ENCODE data around the gene METRN.
"Not testable (repeated sequence)": the region's sequence is repeated elsewhere in the genome, so short reads cannot be mapped to it uniquely, and the experiment has no call there.

METRN gene

DNA sequence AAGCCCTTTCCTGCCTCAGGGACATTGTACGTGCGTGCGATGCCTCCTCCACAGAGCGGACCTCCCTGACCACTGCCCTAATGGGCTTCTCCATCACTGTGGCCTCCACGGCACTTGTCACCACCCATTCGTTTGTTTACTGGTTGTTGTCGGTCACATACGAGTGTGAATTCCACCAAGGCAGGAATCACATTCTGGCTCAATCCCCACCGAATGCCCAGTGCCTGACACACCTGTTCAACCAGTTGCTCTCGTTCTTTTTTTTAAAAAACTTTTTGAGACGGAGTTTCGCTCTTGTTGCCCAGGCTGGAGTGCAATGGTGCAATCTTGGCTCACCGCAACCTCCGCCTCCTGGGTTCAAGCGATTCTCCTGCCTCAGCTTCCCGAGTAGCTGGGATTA is 23.7 kb upstream of the METRN start:
- not testable (repeated sequence) for DNase-seq (ENCODE audit: low read depth)

DNA sequence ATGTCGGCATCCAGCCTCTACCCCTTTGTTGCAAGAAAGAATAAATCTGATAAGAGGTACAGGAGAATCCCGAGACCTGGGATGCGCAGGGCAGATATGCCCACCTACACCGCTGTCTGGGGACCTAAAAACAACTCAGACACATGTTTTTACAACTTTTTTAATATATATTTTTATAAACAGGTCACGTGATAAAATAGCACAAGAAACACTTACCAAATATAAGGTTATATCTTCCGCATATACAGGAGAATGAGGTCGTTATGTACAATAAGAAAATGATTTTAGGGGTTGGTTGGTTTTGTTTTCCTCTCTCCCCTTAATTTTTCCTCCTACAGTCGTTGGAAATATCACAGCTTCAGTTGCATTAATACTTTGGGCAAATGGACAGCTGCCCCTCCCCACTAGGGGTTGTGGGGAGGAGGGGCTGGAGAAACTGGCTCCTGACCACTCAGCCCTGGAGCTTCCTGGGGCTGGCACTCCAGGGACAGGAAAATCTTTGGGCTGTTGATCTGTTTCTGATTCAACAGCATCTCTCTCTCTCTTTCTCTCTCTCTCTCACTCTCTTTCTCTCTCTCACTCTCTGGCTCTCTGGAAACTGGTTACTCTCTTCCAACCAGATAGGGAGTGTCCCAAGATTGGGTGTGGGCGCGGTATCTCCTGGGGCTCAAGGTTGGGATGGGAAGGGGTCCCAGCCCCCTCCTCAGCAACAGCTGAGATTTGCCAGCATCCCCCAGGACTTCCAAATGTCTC is 22.4 kb upstream of the METRN start:
- DNase-seq (ENCODE audit: low read depth): no peak

GRCh38 chr16:693364-693763 is 21.6 kb upstream of the METRN start:
- DNase-seq (ENCODE audit: low read depth): no peak

DNA sequence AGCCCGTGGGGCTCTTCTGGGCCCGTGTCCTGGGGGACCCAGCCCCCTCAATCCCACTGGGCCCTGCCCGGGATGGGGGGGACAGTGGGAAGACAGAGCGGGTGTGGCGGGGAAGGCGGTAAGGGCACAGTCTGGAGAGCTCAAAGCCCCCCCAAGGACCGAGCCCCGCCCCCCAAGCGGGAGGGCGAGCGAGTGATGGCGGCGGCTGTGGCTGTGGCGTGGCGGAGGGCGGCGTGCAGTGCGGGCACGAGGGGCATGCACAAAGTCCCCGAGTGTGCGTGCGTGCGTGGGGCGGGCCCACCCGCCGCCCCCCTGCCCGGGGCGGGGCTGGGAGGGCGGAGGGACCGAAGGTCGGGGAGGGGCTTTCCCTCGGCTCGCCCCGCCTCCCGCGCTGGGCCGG is 21.2 kb upstream of the METRN start:
- DNase-seq (ENCODE audit: low read depth): no peak

DNA sequence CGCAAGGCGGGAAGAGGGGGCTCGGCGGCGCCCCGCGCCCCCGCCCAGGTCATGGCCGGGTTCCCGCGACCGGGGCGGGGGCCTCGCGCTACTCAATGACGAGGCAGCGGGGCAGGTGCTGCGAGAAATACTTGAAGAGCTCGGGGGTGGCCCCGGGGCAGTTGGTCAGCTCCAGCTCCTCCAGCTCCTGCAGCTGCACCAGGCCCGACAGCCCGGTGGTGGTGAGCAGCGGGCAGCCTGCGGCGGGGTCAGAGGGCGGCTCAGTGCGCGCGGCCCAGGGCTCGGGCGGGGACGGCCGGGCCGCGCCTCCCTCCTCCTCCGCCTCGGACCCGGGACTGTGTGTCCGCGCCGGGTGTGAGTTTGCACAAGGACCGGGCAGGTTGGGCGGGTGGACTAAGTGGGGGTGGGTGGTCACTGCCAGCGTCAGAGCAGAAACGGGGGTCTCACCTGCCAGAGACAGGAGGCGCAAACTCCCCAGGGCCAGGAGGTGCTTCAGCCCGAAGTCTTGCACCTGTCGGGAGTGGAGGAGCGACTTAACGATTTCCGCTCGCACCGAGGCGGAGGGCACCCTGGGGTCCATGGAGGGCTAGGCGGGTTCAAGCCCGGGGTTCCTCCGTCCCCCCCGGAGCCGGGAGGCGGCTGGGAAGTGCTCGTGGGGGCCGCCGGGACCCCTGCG is 20.6 kb upstream of the METRN start:
- DNase-seq (ENCODE audit: low read depth): no peak

DNA sequence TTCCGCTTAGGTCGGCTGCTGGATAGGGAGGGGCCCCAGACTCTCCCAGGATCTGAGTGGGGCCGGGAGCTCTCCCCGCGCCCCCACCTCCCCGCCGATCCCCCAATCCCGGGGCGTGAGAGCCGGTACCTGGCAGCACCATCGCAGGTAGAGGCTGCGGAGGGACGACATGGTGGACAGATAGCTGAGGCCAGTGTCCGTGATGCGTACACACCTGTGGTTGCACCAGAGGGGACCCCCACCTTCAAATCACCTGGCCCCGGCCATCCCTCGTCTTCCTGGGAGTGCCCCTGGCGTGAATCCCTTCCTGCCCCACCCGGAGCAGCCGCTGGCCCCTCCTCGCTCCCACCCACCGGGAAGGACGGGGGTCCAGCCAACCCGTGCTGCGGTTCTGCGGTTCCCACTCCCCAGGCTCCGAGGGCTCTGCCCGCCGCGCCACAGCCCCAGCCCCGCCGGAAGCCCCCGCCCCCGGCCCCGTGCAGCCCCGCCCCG is 20.0 kb upstream of the METRN start:
- DNase-seq (ENCODE audit: low read depth): no peak

GRCh38 chr16:695355-696089 is 19.4 kb upstream of the METRN start:
- peak; percentile 38 for DNase-seq (ENCODE audit: low read depth)

DNA sequence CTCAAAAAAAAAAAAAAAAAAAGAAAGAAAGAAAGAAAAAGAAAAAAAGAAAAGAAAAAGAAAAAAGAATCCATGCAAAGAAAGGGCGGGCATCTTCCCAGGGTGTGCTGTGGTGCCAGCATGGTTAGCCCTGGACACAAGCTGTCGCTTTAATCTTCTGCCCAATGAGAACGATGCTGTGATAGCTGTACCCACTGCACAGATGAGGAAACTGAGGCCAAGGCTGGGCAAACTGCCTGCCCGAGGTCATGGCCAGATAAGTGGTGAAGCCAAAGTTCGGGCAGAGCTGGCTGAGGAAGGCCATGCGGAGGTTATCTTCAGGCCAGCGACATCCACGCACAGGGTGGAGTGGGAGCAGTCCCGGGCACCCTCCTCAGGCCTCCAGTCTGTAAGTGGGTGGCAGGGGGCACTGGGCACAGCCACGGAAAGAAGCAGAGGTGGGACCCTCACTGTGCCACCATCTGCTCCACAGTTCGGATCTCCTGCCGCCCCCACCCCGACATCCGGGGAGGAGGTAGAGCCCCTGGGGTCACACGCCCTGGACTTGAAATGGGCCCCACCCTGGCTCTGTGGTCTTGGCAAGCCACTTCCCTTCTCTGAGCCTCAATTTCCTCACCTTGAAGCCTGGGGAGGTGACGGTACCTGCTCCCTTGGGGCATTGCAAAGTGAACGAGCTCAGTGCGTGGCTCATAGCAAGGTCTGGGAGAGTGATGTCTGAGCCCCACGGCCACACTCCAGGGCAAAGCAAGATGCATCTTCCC is 15.8 kb upstream of the METRN start:
- DNase-seq (ENCODE audit: low read depth): no peak

- no peak for DNase-seq (ENCODE audit: low read depth)
Observed at GRCh38 chr16:700684-701584, 14.0 kb upstream of the METRN start.

DNA sequence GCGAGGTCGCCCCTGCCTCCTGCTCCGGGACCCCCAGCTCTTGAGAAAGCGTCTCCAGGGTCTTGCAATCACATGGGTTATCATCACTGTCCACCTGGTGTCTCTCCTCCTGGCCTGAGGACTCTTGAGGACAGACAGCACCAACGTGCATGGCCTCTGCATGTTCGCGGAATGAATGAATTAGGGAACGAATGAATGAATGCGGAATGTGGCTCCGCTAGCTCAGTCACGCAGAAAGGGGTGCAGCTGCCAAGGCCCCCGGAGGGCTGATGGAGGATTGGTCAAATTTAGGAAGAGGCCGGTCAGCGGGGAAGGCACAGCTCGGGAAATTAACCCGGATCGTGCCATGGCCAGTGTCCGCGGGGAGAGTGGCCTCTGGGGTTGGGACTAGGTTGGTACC is 12.6 kb upstream of the METRN start:
- DNase-seq (ENCODE audit: low read depth): no peak

DNA sequence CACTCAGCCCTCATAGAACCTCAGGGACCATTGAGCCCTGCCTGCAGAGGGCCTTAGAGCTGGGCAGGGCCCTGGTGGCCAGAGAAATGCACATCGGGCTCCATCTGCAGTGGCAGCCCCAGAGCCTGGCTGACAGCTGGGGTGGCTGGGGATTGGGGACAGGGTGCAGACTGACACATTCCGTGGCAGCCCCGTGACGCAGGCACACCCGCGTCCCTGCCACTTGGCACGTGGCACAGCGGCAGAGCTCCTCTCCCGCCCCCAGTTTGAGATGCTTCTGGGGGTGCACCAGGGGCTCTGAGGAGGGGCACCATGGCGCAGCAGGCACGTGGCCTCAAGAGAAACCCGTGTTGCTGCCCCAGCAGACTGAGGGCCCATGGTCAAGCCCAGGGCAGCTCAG is 11.5 kb upstream of the METRN start:
- no peak for DNase-seq (ENCODE audit: low read depth)

DNA sequence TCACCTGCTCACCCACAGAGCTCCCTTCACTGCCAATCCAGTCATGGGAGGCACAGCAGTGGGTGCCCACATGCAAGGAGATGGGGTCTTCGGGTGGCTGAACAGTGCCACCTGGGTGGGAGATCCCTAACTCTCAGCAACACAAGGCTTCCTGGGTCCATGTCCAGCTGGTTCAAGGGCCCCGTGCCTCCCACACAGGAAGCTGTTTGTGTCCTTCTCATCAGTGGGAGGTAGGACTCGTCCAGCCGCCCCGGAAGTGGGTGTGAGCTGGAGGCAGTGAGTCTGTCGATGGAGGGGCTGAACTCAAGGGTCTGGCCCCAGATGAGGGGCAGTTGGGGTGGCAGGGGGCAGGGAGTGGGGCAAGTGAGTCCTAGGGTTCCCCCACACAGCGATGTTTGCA is 10.9 kb upstream of the METRN start:
- DNase-seq (ENCODE audit: low read depth): no peak

DNA sequence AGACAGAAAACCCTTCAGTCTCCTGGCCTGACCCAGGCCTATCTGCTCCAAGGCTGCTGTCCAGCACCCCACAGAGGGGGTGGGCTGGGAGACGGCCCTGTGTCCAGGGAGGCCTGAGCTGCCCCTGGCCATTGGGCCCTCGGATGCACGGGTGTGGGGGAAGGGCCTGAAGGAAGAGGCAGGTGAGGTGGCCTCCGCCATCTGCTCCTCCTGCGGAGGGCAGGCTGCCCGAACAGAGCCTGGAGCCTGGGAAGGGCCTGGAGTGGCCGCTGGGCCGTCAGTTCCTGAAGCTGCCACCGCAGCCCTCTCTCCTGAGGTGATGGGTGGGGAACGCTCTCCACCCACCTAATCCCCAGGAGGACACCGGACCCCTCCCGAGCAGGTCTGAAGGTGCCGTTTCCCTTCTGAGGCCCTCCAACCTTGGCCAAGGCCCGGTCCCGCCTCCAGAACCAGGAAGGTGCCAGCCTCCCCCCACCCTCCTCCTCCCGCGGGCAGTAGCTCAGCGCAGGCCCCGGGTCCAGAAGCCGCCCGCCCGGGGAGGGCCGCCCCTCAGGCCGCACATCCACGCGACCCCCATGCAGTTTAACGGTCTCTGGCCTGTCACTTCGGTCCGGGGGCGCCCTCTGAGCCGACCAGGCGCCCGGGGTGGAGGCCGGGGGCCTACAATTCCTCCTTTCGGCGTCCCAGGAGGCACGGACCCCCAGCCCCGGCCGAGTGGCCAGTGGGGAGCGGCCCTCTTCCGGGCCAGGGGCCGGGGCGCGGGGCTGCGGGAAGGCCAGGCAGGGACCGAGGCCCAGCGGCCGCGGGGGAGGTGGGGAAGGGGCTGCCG is 10.2 kb upstream of the METRN start:
- DNase-seq (ENCODE audit: low read depth): no peak

DNA sequence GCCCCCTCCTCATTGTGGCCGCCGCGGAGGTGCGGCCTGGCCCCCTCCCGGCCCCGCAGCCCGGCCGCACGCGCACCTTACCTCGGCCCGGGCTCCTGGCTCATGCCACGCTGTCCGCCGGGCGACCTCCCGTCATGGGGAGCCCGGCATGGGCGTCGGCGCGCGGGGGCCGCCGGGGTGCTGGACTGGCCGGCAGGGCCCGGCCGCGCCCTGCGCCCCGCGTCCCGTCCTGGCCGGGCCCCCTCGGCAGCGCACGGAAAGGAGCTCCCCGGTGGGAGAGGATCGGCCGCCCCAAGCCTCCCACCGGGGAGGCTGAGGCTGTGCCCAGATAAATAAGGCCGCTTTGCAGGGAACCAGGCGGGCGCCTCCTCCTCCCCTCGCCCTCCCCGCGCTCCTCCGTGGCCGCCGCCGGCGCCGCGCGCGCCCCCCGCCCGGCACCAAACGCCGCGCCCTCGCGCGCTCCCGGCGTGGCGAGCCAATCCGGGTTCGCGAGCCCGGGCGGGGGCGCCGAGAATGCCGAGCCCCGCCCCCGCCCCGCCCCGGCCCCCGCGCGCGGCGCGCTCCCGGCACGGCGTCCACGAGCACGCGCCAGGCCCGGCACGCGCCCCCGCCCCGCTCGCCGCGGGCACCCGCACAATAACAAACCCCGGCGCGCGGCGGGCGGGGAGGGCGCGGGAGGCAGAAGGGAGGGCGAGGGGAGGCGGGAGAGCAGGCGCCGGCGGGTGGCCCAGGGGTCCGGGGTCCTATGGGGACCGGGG is 9.3 kb upstream of the METRN start, which contains the start of gene FBXL16:
FBXL16 (minus strand) TSS at position 371 of the 758 bp plus-strand sequence. CDS start 8,396 bp downstream, outside the sequence.
- no peak for DNase-seq (ENCODE audit: low read depth)

DNA sequence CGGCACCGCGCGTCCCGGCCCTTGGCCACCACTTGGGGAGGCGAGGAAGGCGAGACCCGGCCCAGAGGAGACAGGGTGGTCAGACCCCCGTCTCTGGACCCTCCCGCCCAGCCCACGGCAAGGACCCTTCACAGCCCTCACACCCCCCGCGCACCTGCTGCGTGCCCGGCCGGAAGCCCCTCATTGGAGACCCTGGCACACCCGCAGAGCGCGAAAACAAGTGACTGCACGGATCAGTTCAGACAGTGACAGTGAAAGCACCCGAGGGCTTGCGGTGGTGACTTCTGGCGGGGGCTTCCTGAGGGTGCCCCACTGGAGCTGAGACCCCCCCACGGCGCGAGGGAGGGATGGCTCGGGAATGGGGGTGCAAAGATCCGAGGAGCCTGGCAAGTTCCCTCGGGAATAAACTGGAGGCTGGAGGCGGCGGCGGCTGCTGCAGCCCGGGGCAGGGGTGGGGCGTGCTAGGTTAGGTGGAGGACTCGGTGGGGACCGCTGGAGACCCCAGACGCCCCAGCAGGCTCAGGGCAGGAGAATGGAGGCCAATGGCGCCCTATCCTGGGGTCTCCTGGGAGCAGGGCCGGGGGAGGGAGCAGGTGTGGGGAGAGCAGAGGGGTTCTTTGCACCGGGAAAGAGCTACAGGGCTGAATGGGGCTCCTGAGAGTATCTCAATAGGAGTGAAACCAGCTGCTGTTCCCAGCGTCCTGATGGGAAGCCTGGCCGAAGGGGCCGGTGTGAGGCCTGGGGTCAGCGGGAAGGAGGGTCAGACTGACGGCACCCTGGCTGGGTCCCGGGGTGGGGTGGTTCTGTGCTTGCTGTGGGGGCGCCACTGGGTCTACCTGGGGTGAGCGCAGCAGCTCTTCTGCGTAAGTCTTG is 8.5 kb upstream of the METRN start:
- DNase-seq (ENCODE audit: low read depth): no peak

- no peak for DNase-seq (ENCODE audit: low read depth)
Observed at GRCh38 chr16:707062-707538, 7.8 kb upstream of the METRN start.

DNA sequence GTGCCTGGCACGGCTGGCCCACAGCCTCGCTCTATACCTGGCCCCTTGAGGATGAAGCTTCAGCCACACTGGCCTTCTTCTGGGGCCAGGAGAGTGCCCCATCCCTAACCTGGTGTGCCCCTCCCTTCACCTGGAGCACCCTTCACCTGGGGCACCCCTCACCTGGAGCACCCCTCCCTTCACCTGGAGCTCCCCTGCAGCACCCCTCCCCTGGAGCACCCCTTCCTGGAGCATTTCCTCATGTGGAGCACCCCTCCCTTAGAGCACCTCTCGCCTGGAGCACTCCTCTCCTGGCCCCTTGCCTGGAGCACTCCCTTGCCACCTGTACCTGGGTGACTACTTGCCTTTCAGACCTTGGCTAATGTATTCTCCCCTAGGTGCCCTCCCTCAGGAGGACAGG is 6.9 kb upstream of the METRN start:
- DNase-seq (ENCODE audit: low read depth): no peak

DNA sequence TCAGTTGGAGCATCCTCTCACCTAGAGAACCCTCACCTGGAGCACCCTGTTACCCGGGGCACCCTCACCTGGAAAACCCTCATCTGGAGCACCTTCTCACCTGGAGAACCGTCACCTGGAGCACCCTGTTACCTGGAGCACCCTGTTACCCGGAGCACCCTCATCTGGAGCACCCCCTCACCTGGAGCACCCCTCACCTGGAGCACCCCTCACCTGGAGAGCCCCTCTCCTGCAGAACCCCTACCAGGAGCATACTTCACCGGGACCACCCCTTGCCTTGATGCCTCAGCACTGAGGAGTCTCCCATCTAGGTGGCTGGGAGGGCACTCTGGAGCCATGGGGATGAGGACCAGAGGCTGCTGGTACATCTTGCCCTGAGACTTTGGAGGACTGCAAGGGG is 6.0 kb upstream of the METRN start:
- DNase-seq (ENCODE audit: low read depth): no peak

Data from stimulated activated CD8-positive, alpha-beta memory T cell treated with anti-CD3 and anti-CD28 coated beads, Interleukin-12 subunit alpha, Interleukin-12 subunit beta, amount 100 ng/mL, for 1 hour (primary cell).